ENCODE results near the gene WWP2. TPM values are rescaled to one million over a fixed set of nuclear protein-coding genes. Genes with fewer than 3 reads are reported as not detected.
"Not testable (repeated sequence)": the region's sequence is repeated elsewhere in the genome, so short reads cannot be mapped to it uniquely, and the experiment has no call there.

The WWP2 gene
- polyA plus RNA-seq, 1 donor from 2014 or later = 11.9 TPM

GRCh38 chr16:69726313-69727060 lies 35.6 kb upstream of the WWP2 start, which contains the start of gene NQO1:
NQO1 (minus strand) TSS chr16:69726560; CDS start chr16:69726439, 121 bp downstream.
- peak within 1 kb of the TSS; percentile 3 for H3K27ac ChIP-seq (ENCODE audit: low read length)
- no peaks in the 10 kb centered on the region for H3K36me3 ChIP-seq (ENCODE audit: insufficient read depth, low read length)
- H3K9me3 ChIP-seq (ENCODE audit: low read length) = no peaks in the 10 kb centered on the region
- H3K79me2 ChIP-seq (replicated peaks; ENCODE audit: insufficient read depth, low read length) = no peaks in the 10 kb centered on the region
- no peaks in the 10 kb centered on the region for H3K9me2 ChIP-seq (ENCODE audit: insufficient read depth, low read length)
- peak within 1 kb of the TSS; percentile 70 for H3K4me3 ChIP-seq (ENCODE audit: low read length)
- peak within 1 kb of the TSS; percentile 40 for H2AFZ ChIP-seq (ENCODE audit: low read depth, low read length)
- no peaks in the 10 kb centered on the region for H3K27me3 ChIP-seq (ENCODE audit: insufficient read depth, low read depth, low read length)
- H4K20me1 ChIP-seq (ENCODE audit: insufficient read depth) = no peaks in the 10 kb centered on the region
- TF ChIP-seq POLR2AphosphoS5 (IDR thresholded peaks at IDR 0.05) (no peak), EP300 (conservative IDR thresholded peaks at IDR 0.05; ENCODE audit: poor library complexity, severe bottlenecking) (no peak), RAD21 (conservative IDR thresholded peaks at IDR 0.05) (no peak), EZH2 (IDR thresholded peaks at IDR 0.05; ENCODE audit: borderline replicate concordance, insufficient read depth, low read length, poor library complexity, severe bottlenecking) (no peak), REST (IDR thresholded peaks at IDR 0.05; ENCODE audit: borderline replicate concordance) (no peak), TAF1 (IDR thresholded peaks at IDR 0.05; ENCODE audit: low read depth) (peak; percentile 65), SMC3 (conservative IDR thresholded peaks at IDR 0.05; ENCODE audit: poor library complexity) (peak; percentile 29), MXI1 (conservative IDR thresholded peaks at IDR 0.05; ENCODE audit: poor library complexity, severe bottlenecking) (peak; percentile 93)
- peak within 1 kb of the TSS; percentile 60 for H3K4me2 ChIP-seq (ENCODE audit: low read length)
- no peaks in the 10 kb centered on the region for H3F3A ChIP-seq (ENCODE audit: insufficient read depth, low read length, poor library complexity, severe bottlenecking)
- peak within 1 kb of the TSS; percentile 30 for H3K9ac ChIP-seq (ENCODE audit: low read length)

GRCh38 chr16:69727916-69728270 lies 34.2 kb upstream of the WWP2 start:
- no peaks in the 10 kb centered on the region for H3K27me3 ChIP-seq (ENCODE audit: insufficient read depth, low read depth, low read length)
- H2AFZ ChIP-seq (ENCODE audit: low read depth, low read length) = no peak overlapping the region
- H3K4me3 ChIP-seq (ENCODE audit: low read length) = no peak overlapping the region
- H3K9me2 ChIP-seq (ENCODE audit: insufficient read depth, low read length) = no peaks in the 10 kb centered on the region
- H4K20me1 ChIP-seq (ENCODE audit: insufficient read depth) = no peaks in the 10 kb centered on the region
- H3K79me2 ChIP-seq (replicated peaks; ENCODE audit: insufficient read depth, low read length) = no peaks in the 10 kb centered on the region
- H3K9ac ChIP-seq (ENCODE audit: low read length) = no peak overlapping the region
- H3K36me3 ChIP-seq (ENCODE audit: insufficient read depth, low read length) = no peaks in the 10 kb centered on the region
- H3K27ac ChIP-seq (ENCODE audit: low read length) = no peak overlapping the region
- H3K9me3 ChIP-seq (ENCODE audit: low read length) = no peaks in the 10 kb centered on the region
- TF ChIP-seq TAF1 (IDR thresholded peaks at IDR 0.05; ENCODE audit: low read depth) = no peak
- TF ChIP-seq REST (IDR thresholded peaks at IDR 0.05; ENCODE audit: borderline replicate concordance) = no peak
- TF ChIP-seq POLR2AphosphoS5 (IDR thresholded peaks at IDR 0.05) = no peak
- no peak for TF ChIP-seq SMC3 (conservative IDR thresholded peaks at IDR 0.05; ENCODE audit: poor library complexity)
- no peak for TF ChIP-seq CTCF (IDR thresholded peaks at IDR 0.05; ENCODE audit: poor library complexity, severe bottlenecking)
- TF ChIP-seq EZH2 (IDR thresholded peaks at IDR 0.05; ENCODE audit: borderline replicate concordance, insufficient read depth, low read length, poor library complexity, severe bottlenecking) = no peak
- TF ChIP-seq EP300 (conservative IDR thresholded peaks at IDR 0.05; ENCODE audit: poor library complexity, severe bottlenecking) = no peak
- TF ChIP-seq RAD21 (conservative IDR thresholded peaks at IDR 0.05) = no peak
- no peak for TF ChIP-seq MXI1 (conservative IDR thresholded peaks at IDR 0.05; ENCODE audit: poor library complexity, severe bottlenecking)
- H3F3A ChIP-seq (ENCODE audit: insufficient read depth, low read length, poor library complexity, severe bottlenecking) = no peaks in the 10 kb centered on the region
- no peak overlapping the region for H3K4me2 ChIP-seq (ENCODE audit: low read length)

GRCh38 chr16:69729030-69729429 lies 33.1 kb upstream of the WWP2 start:
- H4K20me1 ChIP-seq (ENCODE audit: insufficient read depth); H3K9ac ChIP-seq (ENCODE audit: low read length); H3K9me2 ChIP-seq (ENCODE audit: insufficient read depth, low read length); H3K36me3 ChIP-seq (ENCODE audit: insufficient read depth, low read length); H2AFZ ChIP-seq (ENCODE audit: low read depth, low read length); H3F3A ChIP-seq (ENCODE audit: insufficient read depth, low read length, poor library complexity, severe bottlenecking); H3K79me2 ChIP-seq (replicated peaks; ENCODE audit: insufficient read depth, low read length); H3K9me3 ChIP-seq (ENCODE audit: low read length); H3K27ac ChIP-seq (ENCODE audit: low read length); H3K27me3 ChIP-seq (ENCODE audit: insufficient read depth, low read depth, low read length); H3K4me2 ChIP-seq (ENCODE audit: low read length); H3K4me3 ChIP-seq (ENCODE audit: low read length): not testable (repeated sequence)
